Motor neuron (in vitro differentiated cells): ENCODE measurements around the gene GMPPB. TPM values are rescaled to one million over a fixed set of nuclear protein-coding genes. Genes with fewer than 3 reads are reported as not detected.
"Not testable (repeated sequence)": the region's sequence is repeated elsewhere in the genome, so short reads cannot be mapped to it uniquely, and the experiment has no call there.

Experiments
- ATAC-seq, 8 experiments: fragments of 200-7000 bp; cut with Tn5 transposase; replicated peaks in 6 of 8; 2 replicates each; pipeline ENCODE4 v1.8.0; 2021; ENCODE audit warnings: mild to moderate bottlenecking in 8 of 8, moderate library complexity in 8 of 8
- H3K27ac ChIP-seq, 2 donors: fragments of 250-450 bp; sonication (Bioruptor Pico); 2 replicates each; pipeline ENCODE4 v1.9.0; 2021; ENCODE audit warnings: antibody characterized with exemption in 2 of 2, mild to moderate bottlenecking in 2 of 2, moderate library complexity in 1 of 2
- H3K4me1 ChIP-seq, 2 donors: fragments of 250-450 bp; sonication (Bioruptor Pico); replicated peaks in 1 of 2; 2 replicates each; pipeline ENCODE4 v1.6.1; 2021; ENCODE audit warnings: antibody characterized with exemption in 2 of 2, mild to moderate bottlenecking in 2 of 2, moderate library complexity in 1 of 2
- H3K4me3 ChIP-seq, 5 donors: fragments of 250-450 bp; sonication (Bioruptor Pico); 2 replicates each; pipeline ENCODE4 v1.9.0; 2021; ENCODE audit warnings: antibody characterized with exemption in 5 of 5, mild to moderate bottlenecking in 5 of 5, moderate library complexity in 4 of 5
- WGBS, 10 experiments: fragments of 450-650 bp; shearing (Covaris generic); methylation state at CpG; one replicate each; pipeline ENCODE4 v1.0.0; 2022; 5-methylcytosine and 5-hydroxymethylcytosine counted together
- in situ Hi-C, 9 experiments: fragments of 400-800 bp; cut with MboI; loops; one replicate each; pipeline ENCODE4 v1.15.0; 2021; ENCODE audit warnings: low sequenced_read_pairs in 9 of 9, low pct_unique_long_range_greater_than_20kb in 2 of 9; ENCODE audit not compliant: unreplicated experiment in 9 of 9
- total RNA-seq, 8 experiments: library from RNA; unstranded; fragments of 300-600 nt; gene quantifications; 2 replicates each; pipeline versions ENCODE4 v1.2.3 to v1.2.4, GENCODE V29; 2022

The GMPPB gene
- total RNA-seq, 8 experiments from 2014 or later = 11.4 to 21.3 (median 16.2) TPM

DNA sequence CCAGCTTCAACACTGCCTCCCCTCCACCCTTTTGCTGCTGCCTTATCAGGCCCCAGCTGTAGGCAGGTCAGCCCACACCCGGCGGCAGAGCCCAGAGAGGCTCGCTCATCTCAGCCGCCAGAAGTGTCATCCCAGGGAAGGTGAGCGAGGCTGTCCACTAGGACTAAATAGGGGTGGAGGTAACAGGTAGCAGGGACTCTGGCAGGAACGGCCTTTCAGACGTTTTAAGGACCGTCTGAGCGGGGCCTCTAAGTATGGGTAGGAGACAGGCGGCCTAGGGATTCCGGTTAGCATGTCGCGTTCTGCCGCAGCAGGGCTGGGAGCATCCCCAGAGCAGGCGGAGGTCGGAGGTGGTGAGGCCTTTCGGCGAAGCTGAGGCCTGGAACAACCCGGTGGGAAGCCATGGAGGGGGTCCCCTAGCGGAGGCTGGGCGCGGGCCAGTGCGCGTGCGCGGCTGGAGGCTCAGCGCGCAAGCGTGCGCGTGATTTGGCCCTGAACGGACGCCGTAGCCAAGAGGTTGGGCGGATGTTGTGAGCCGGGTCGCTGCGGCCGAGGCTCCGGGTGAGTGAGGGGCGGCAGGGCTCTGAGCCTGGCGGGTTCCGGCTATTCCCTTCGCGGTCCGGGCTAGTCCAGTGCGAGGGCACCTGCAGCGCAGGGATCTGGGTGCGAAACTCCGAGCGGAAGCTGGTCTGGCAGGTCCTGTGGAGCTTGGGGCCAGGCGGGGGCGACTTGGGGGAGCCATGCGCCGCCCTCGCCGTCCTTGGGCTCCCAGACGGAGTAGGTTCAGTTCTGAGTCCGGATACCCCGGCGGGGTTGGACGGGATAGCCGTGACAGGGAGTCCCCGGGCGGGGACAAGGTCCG lies 34.5 kb downstream of the GMPPB start, which contains the start of the genes MST1 and RNF123:
Gene MST1 (minus strand): TSS at position 429 of the 862 bp plus-strand sequence. CDS start 783 bp downstream, outside the sequence.
Gene RNF123 (plus strand): TSS at position 512 of the 862 bp plus-strand sequence. CDS start 1,609 bp downstream, outside the sequence.
- Histone ChIP-seq H3K27ac (peak within 1 kb of the TSS; percentile 46 to 67), H3K4me3 (peak within 1 kb of the TSS; percentile 64 to 95 (median 66)), H3K4me1 (peaks cover 8 to 9% of the 10 kb centered on the region in 2 donors)
- in situ Hi-C loops = no loop called here
- peak; percentile 73 to 90 (median 84) for ATAC-seq
- WGBS, 10 experiments = 0% methylated on average over 2 to 12 of the region's 66 CpGs; no CpG with 5 or more reads in 6 of the 10 experiments

DNA sequence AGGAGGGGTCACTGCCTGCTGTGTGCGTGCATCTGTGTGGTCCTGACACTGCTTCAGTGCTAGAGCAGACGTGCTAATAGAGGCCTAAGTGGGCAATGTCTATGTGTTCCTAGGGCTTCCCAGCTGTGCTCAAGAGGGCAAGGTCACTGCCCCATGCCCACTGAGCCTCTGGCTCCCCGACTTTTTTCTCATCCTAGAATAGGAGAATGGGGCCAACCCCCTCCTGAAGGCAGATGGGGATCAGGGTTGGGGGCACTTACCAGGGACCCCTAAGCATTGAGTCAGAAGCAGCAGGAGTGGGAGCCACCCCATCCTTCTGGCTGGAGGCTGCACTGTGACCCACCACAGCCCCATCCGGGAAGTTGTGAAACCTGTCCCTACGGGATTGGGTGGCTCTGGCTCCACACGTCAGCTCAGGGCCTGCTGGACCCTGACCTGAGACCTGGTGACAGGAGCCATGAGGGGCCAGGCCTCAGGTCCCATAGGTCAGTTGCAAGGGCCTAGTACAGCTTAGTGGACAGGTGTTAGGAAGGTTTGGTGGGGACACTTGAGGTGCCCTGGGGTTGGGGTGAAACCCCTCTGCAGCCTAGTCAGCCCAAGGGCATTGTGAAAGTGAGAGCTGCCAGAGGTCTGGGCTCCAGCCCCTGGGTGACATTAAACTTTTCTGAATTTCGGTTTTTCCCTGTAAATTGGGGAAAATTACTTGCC lies 35.3 kb downstream of the GMPPB start:
- H3K4me1 ChIP-seq, ATAC-seq, in situ Hi-C loops: not testable (repeated sequence)
- peak overlapping the region; percentile 46 to 67 for H3K27ac ChIP-seq
- peak overlapping the region; percentile 64 to 95 (median 66) for H3K4me3 ChIP-seq
- WGBS, 10 experiments = no CpG with 5 or more reads among the region's 7 CpGs

DNA sequence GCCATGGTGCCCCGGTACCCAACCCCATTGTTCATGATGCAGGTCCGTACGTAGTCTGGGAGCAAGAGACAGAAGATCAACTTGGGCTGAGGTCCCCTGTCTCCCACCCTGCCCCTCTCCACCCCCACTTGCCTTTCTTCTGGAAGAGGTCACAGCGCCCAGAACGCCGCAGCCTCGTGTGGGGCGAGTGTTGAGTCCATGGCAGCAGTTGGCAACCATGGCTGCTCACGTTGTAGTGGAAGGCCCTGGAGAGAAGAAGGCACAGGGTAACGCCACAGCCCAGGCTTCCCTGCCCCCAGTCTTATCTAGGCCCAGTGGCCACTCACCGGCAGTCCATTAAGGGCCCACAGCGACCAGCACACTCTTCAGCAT lies 36.3 kb downstream of the GMPPB start:
- H3K4me3 ChIP-seq, H3K4me1 ChIP-seq, H3K27ac ChIP-seq, in situ Hi-C loops, ATAC-seq: not testable (repeated sequence)
- WGBS, 10 experiments = 100% methylated on average over 1 of the region's 12 CpGs; no CpG with 5 or more reads in 9 of the 10 experiments

DNA sequence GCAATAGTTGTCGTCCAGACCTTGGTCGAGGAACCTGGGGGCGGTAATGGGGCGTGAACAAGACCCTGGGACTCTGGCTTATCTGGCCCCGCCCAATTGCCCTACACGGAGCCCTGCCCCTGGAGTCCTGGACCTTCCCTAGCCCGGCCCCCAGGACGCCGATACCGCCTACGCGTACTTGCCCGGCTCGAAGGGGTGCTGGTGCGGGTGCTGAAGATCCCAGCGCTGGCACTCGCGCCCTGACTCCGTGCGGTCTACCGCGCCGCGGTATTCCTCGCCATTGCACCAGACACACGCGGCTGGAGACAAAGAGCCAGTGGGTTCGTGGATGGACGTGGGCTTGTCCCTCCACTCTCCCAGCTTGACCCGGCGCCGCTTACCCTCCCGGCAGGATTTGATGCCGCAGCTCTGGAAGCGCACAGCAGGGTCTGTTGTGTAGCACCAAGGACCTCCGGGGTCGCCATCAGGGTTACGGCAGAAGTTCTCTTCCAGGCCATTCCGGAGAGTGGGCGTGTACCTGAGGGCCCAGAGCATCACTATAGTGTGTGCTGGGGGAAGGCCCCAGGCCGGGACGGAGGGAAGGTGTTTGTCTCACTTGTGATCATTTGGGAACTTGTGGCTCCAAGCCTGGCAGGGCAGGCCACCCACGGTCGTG lies 36.9 kb downstream of the GMPPB start:
- in situ Hi-C loops, H3K27ac ChIP-seq, H3K4me1 ChIP-seq: not testable (repeated sequence)
- peak overlapping the region in 2 of 5 donors; percentile 11 to 21 for H3K4me3 ChIP-seq
- peak; percentile 0 to 66 (median 8) for ATAC-seq
- 0 to 100% (median 52%) methylated on average over 1 to 6 of the region's 44 CpGs; no CpG with 5 or more reads in 7 of the 10 experiments for WGBS, 10 experiments

DNA sequence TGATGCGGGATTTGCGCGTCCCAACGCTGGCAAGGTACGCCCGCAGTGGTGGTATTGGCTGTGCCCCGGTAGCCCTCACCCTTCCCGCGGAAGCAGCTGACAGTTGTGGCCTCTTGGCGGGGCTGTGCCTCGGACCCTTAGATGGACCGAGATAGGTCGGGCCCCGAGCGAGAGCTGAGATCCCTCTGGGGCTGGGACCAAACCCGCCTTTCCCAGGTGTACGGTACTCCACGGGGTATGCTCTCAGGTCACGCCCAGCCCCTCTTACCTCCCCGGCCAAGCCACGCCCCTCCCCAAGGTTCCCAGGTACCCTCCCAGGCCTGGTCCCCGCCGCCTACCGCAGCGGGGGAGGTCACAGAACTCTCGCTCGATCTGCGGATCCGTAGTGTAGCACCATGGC lies 37.4 kb downstream of the GMPPB start:
- peak overlapping the region in 1 of 5 donors; percentile 21 for H3K4me3 ChIP-seq
- peak in 2 of 8 experiments; percentile 2 to 12 for ATAC-seq
- no CpG with 5 or more reads among the region's 29 CpGs for WGBS, 10 experiments
- H3K4me1 ChIP-seq, H3K27ac ChIP-seq, in situ Hi-C loops: not testable (repeated sequence)

DNA sequence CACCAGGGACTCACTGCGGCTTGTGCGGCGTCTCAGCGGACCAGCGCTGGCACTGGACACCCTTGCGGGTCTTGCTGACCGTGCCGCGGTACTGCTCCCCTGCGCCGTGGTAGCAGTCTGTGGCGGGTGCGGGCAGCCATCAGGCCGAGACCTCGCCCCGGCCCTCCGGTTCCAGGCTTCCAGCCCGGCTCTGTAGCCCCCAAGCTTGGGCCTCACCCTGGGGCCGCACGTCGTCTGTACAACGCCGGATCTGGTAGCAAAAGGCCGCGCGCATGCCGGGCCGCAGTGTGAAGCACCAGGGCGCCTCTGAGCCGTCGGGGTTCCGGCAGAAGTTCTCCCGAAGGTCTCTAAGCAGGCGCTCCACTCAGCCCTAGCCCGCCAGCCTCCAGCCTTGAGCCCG lies 37.9 kb downstream of the GMPPB start:
- ATAC-seq, H3K4me1 ChIP-seq, H3K27ac ChIP-seq, in situ Hi-C loops, H3K4me3 ChIP-seq: not testable (repeated sequence)
- no CpG with 5 or more reads among the region's 36 CpGs for WGBS, 10 experiments

DNA sequence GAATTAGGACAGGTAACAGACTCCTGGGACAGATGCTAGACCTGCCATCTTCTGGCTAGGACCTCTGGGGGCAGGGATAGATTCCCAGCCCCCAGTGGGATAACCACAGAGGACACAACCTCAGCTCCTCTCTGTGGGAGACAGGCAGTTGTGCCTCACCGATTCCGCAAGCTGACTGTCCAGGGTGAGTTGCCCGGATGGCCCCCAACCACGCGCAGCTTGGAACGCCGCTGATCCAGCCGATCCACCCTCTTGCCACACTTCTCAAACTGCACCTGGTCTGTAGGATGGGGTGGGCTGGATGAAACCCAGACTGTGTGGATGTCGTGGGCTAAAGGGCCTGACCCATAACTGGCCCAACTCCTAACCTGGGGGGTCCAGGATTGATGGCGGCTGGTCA lies 38.6 kb downstream of the GMPPB start:
- ATAC-seq, H3K27ac ChIP-seq, H3K4me3 ChIP-seq, H3K4me1 ChIP-seq, in situ Hi-C loops: not testable (repeated sequence)
- WGBS, 10 experiments = no CpG with 5 or more reads among the region's 10 CpGs

DNA sequence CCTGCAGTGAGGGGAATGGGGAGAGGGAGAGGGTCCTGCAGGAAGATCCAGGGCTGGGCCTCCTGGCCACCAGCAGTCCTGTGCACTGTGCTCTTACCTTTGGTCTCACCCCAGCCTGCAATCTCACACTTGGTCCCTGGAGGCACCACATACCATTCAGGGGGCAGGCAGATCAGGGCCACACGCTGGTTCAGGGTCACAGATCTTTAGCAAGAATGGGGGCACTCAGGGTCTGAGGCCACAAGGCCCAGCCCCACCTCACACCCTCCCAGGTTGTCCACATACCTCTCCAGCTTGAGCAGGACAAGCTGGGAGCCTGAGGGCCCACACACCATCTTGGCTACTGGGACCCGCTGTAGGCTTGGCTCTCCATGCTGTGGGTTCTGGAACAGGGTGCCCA lies 39.3 kb downstream of the GMPPB start:
- WGBS, 10 experiments = 100% methylated on average over 2 of the region's 2 CpGs; no CpG with 5 or more reads in 9 of the 10 experiments
- H3K27ac ChIP-seq, H3K4me3 ChIP-seq, ATAC-seq, in situ Hi-C loops, H3K4me1 ChIP-seq: not testable (repeated sequence)

DNA sequence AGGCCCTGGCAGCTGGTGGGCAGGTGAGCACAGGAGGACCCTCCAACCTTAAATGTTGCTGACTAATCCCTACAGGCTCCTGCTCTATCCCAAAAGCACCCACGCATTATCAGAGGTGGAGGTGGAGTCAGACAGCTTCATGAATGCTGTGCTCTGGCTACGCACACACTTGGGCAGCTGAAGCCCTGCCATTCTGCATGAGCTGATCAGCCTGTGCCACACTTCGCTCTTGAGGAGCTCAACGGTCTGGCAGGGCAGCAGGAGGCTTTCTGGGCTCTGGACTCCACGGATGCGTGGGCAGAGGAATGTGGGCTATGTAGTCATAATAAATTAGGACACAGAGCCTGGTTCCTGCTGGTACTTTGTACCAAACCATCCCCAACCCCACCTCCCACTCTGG lies 40.6 kb downstream of the GMPPB start:
- ATAC-seq = no peak
- in situ Hi-C loops = no loop called here
- peaks cover 0 to 5% of the 10 kb centered on the region in 2 donors for H3K4me1 ChIP-seq
- WGBS, 10 experiments = 77 to 100% (median 100%) methylated on average over 1 to 5 of the region's 6 CpGs; no CpG with 5 or more reads in 5 of the 10 experiments
- no peak overlapping the region for H3K4me3 ChIP-seq
- H3K27ac ChIP-seq = no peak overlapping the region

DNA sequence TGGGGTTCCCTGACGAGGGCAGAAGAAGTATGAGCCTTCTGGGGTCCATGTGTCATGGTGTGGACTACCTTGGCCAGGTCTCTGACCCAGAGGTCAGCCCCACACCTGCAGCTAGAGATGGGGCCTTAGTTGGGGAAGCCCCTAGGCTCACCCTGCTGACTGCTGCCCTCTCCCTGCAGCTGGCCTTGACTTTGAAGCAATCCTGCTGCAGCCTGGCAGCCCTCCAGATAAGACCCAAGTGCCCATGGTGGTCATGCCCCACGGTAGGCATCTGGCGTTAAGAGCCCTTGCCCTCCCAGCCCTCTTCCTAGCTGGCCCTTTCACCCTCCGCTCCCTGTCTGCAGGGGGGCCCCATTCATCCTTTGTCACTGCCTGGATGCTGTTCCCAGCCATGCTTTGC lies 42.2 kb downstream of the GMPPB start:
- H3K4me3 ChIP-seq = no peak overlapping the region
- in situ Hi-C loops = no loop called here
- no peak overlapping the region for H3K27ac ChIP-seq
- no peak for ATAC-seq
- 60 to 80% methylated on average over 1 of the region's 4 CpGs; no CpG with 5 or more reads in 8 of the 10 experiments for WGBS, 10 experiments
- no peaks in the 10 kb centered on the region for H3K4me1 ChIP-seq

DNA sequence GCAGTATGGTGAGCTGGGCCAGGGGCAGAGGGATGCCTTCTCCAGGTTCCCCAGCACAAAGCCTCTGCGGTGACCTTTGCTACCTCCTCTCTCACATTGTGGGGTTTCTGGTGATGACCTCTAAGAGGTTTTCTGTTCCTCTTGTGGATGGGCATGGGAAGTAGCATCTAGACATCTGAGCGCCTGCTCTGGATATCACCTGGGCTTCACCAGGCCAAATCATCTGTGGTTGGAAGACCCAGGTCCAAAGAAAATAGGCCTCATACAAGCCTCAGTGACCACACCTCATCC lies 42.6 kb downstream of the GMPPB start:
- in situ Hi-C loops = no loop called here
- H3K4me3 ChIP-seq = no peak overlapping the region
- WGBS, 10 experiments = 100% methylated on average over 1 of the region's 2 CpGs; no CpG with 5 or more reads in 6 of the 10 experiments
- no peak for ATAC-seq
- H3K27ac ChIP-seq = no peak overlapping the region
- H3K4me1 ChIP-seq = no peaks in the 10 kb centered on the region

DNA sequence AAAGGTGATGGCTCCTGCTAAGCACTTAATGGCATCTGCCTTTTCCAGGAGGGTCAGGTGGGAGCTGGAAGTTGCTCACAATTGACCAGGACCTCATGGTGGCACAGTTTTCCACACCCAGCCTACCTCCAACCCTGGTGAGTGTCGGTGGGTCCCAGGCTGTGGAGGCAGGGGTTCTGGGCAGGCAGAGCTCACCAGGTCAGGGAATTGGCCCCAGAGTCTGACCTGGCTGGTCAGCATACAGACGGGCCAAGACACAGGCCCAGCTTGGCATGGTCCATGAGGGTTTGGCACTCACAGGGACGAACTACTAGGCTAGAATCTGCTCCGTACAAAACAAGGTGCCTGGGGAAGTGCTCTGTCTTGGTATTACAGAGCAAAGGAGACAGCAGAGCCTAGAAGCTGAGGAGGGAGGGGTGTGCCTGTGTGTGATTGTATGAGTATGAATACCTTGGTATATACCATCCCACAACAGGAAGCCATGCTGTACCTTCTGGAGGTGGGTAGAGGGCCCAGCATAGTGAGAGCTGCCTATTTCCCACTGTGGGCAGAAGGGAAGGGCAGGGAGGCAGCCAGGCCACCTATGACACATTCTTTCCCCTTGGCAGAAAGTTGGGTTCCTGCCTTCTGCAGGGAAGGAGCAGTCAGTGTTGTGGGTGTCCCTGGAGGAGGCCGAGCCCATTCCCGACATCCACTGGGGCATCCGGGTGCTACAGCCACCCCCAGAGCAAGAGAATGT lies 43.1 kb downstream of the GMPPB start:
- no peak for ATAC-seq
- no peak overlapping the region for H3K4me3 ChIP-seq
- no peak overlapping the region for H3K27ac ChIP-seq
- WGBS, 10 experiments = 39 to 97% (median 82%) methylated on average over 1 to 5 of the region's 7 CpGs; no CpG with 5 or more reads in 4 of the 10 experiments
- no peaks in the 10 kb centered on the region for H3K4me1 ChIP-seq
- in situ Hi-C loops = no loop called here
